Esophagus muscularis mucosa (tissue), 4 donors: ENCODE measurements around the gene TTLL5. TPM values are rescaled to one million over a fixed set of nuclear protein-coding genes. Genes with fewer than 3 reads are reported as not detected.

Experiments used
- DNase-seq: peaks from one replicate; pipeline ENCODE4 v3.0.0-alpha.2; 2017; ENCODE audit errors: extremely low spot score
- H3K27ac ChIP-seq, 4 donors: fragments of 200-600 bp; sonication (generic); replicated peaks in 1 of 4; 1 replicate in 3 of 4; 2 replicates in 1 of 4; pipeline ENCODE4 v1.5.1; 2016 to 2019; ENCODE audit warnings: mild to moderate bottlenecking in 1 of 4
- H3K27me3 ChIP-seq, 4 donors: fragments of 200-600 bp; sonication (generic); one replicate each; pipeline versions ENCODE4 v1.5.1 to v1.6.0; 2016 to 2019
- H3K36me3 ChIP-seq, 4 donors: fragments of 200-600 bp; sonication (generic); one replicate each; pipeline ENCODE4 v1.5.1; 2016 to 2019
- H3K4me1 ChIP-seq, 4 donors: fragments of 200-600 bp; sonication (generic); one replicate each; pipeline ENCODE4 v1.5.1; 2016 to 2019
- H3K4me3 ChIP-seq, 4 donors: fragments of 200-600 bp; sonication (generic); 1 replicate in 2 of 4; 2 replicates in 2 of 4; pipeline ENCODE4 v1.5.1; 2016 to 2019; ENCODE audit warnings: mild to moderate bottlenecking in 4 of 4, moderate library complexity in 1 of 4
- H3K9me3 ChIP-seq, 4 donors: fragments of 200-600 bp; sonication (generic); 1 replicate in 3 of 4; 2 replicates in 1 of 4; pipeline ENCODE4 v1.5.1; 2016 to 2019
- CTCF ChIP-seq, 3 experiments: fragments of 200-600 bp in 2 of 3; fragments of 450-650 bp in 1 of 3; sonication (generic) in 2 of 3; IDR thresholded peaks; one replicate each; pipeline ENCODE4 v1.5.1; 2017 to 2019; ENCODE audit warnings: antibody characterized with exemption in 3 of 3, mild to moderate bottlenecking in 2 of 3, moderate library complexity in 1 of 3
- EP300 ChIP-seq: sonication (generic); formaldehyde crosslinking; IDR thresholded peaks from one replicate; pipeline ENCODE4 v1.6.1; 2017; ENCODE audit warnings: antibody characterized with exemption
- POLR2A ChIP-seq: fragments of 450-650 bp; IDR thresholded peaks from one replicate; pipeline ENCODE4 v1.6.1; 2017; ENCODE audit warnings: antibody characterized with exemption, moderate library complexity, mild to moderate bottlenecking, low read depth
- POLR2AphosphoS5 ChIP-seq, 2 donors: sonication (generic); formaldehyde crosslinking; IDR thresholded peaks; one replicate each; pipeline ENCODE4 v1.6.1; 2017; ENCODE audit warnings: antibody characterized with exemption in 2 of 2
- WGBS: methylation state at CpG from one replicate; pipeline ENCODE4 v1.1.5; 2018; 5-methylcytosine and 5-hydroxymethylcytosine counted together
- intact Hi-C: fragments of 100-400 bp; cut with DNase I; formaldehyde crosslinking; loops from one replicate; pipeline ENCODE4 v1.15.1; 2023
- total RNA-seq, 4 donors: library from RNA; depleted of rRNA; stranded (reverse); fragments of >200 nt; gene quantifications; one replicate each; pipeline versions ENCODE4 v1.1.0 to v1.2.1, GENCODE V29; 2016

Gene TTLL5
- total RNA-seq, 4 donors from 2014 or later: 16.9 to 26.6 (median 21.2) TPM

GRCh38 chr14:75793806-75794205 lies 132.8 kb downstream of the TTLL5 start:
- no peak for TF ChIP-seq EP300
- no peak for TF ChIP-seq POLR2A
- TF ChIP-seq CTCF (IDR thresholded peaks at IDR 0.05): no peak
- TF ChIP-seq POLR2AphosphoS5 (IDR thresholded peaks at IDR 0.05): no peak
- intact Hi-C loops: loop anchor here (5.0 to 10.0 kb wide), 2 partner anchors 82 to 111 kb away; no protein-coding TSS in a partner anchor
- no peak for DNase-seq
- WGBS: 65% methylated on average over 2 of the region's 2 CpGs
- Histone ChIP-seq H3K27ac (no peak overlapping the region), H3K9me3 (peaks cover 0 to 3% (median 0%) of the 10 kb centered on the region in 4 donors), H3K4me1 (peaks cover 0 to 12% (median 5%) of the 10 kb centered on the region in 4 donors), H3K4me3 (no peak overlapping the region), H3K27me3 (no peaks in the 10 kb centered on the region), H3K36me3 (no peaks in the 10 kb centered on the region)

GRCh38 chr14:75794615-75795038 lies 133.6 kb downstream of the TTLL5 start:
- intact Hi-C loops: loop anchor here (5.0 to 10.0 kb wide), 3 partner anchors 82 to 183 kb away; no protein-coding TSS in a partner anchor
- no peak for DNase-seq
- Histone ChIP-seq H3K36me3 (no peaks in the 10 kb centered on the region), H3K4me1 (peaks cover 0 to 12% (median 5%) of the 10 kb centered on the region in 4 donors), H3K27me3 (no peaks in the 10 kb centered on the region), H3K9me3 (peaks cover 0 to 6% (median 0%) of the 10 kb centered on the region in 4 donors), H3K4me3 (no peak overlapping the region), H3K27ac (peak overlapping the region in 1 of 4 donors; percentile 33)
- TF ChIP-seq POLR2AphosphoS5 (IDR thresholded peaks at IDR 0.05) (no peak), EP300 (no peak), CTCF (IDR thresholded peaks at IDR 0.05) (peak; percentile 51 to 62 (median 53)), POLR2A (no peak)
- 61% methylated on average over 2 of the region's 2 CpGs for WGBS

- Histone ChIP-seq H3K4me3 (no peak overlapping the region), H3K9me3 (peaks cover 0 to 9% (median 0%) of the 10 kb centered on the region in 4 donors), H3K4me1 (peaks cover 10 to 16% (median 14%) of the 10 kb centered on the region in 4 donors), H3K27ac (no peak overlapping the region), H3K36me3 (peaks cover 0 to 3% (median 0%) of the 10 kb centered on the region in 4 donors), H3K27me3 (no peaks in the 10 kb centered on the region)
- no peak for TF ChIP-seq POLR2AphosphoS5 (IDR thresholded peaks at IDR 0.05)
- no peak for TF ChIP-seq POLR2A
- intact Hi-C loops: no loop called here
- WGBS: 98% methylated on average over 5 of the region's 5 CpGs
- DNase-seq: no peak
Observed at GRCh38 chr14:75800792-75801191, 139.7 kb downstream of the TTLL5 start.

DNA sequence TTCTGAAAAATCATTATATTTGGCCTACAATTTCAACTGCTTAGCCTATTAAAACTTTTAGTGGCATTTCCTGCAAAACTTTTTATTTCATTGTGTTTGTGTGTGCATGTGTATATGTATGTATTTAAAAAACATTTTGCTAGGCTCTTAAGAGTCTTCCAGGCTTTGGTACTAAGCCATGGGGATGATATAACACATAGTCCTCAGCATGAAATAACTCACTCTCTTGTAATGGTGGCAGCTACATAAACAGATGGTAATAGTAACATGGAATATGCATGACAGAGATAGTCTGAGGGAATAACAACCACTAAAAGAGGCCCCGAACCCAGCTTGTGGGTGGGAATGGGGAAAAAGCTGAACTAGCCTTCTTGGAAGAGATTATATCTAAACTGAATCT lies 141.4 kb downstream of the TTLL5 start:
- TF ChIP-seq POLR2A (no peak), POLR2AphosphoS5 (IDR thresholded peaks at IDR 0.05) (no peak), EP300 (no peak), CTCF (IDR thresholded peaks at IDR 0.05) (no peak)
- Histone ChIP-seq H3K36me3 (peaks cover 0 to 3% (median 0%) of the 10 kb centered on the region in 4 donors), H3K4me3 (no peak overlapping the region), H3K27ac (no peak overlapping the region), H3K9me3 (peaks cover 0 to 6% (median 0%) of the 10 kb centered on the region in 4 donors), H3K27me3 (no peaks in the 10 kb centered on the region), H3K4me1 (peaks cover 16 to 28% (median 23%) of the 10 kb centered on the region in 4 donors)
- DNase-seq: no peak
- intact Hi-C loops: no loop called here
- 56% methylated on average over 1 of the region's 1 CpG for WGBS

DNA sequence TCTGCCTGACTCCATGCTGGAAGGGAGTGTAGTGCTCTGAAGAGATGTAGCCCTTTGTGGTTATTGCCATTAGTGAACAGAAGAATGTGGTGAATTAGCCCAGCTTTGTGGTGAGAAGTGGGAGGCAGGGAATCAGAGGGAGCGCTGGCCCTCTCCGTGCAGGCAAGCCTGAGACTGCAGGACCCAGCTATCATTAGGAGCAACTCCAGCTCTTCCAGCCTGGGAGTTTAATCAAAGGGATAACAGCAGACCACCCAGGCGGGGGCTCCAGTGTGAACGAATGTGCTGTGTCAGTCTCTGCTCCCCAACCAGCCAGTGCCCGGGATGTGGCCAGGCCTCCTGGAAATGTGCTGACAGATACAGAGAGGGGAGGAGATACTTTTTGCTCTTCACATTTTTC lies 142.7 kb downstream of the TTLL5 start:
- intact Hi-C loops: no loop called here
- Histone ChIP-seq H3K4me3 (no peak overlapping the region), H3K36me3 (peaks cover 0 to 3% (median 0%) of the 10 kb centered on the region in 4 donors), H3K27ac (no peak overlapping the region), H3K27me3 (no peaks in the 10 kb centered on the region), H3K4me1 (peaks cover 16 to 28% (median 23%) of the 10 kb centered on the region in 4 donors), H3K9me3 (peaks cover 0 to 6% (median 0%) of the 10 kb centered on the region in 4 donors)
- TF ChIP-seq POLR2A (no peak), EP300 (no peak), POLR2AphosphoS5 (IDR thresholded peaks at IDR 0.05) (no peak), CTCF (IDR thresholded peaks at IDR 0.05) (no peak)
- no peak for DNase-seq
- 59% methylated on average over 5 of the region's 5 CpGs for WGBS
